SU-DHL-6 (cell line): ENCODE data around the gene HIVEP2.

ENCODE experiments used
- H2AFZ ChIP-seq: fragments of 200-600 bp; sonication (generic); 2 replicates; pipeline ENCODE4 v1.6.1; 2014; ENCODE audit warnings: low read depth, mild to moderate bottlenecking, moderate library complexity, mixed read lengths, antibody characterized with exemption, low read length; ENCODE audit not compliant: severe bottlenecking
- H3F3A ChIP-seq: fragments of 200-600 bp; shearing (Covaris generic); 2 replicates; pipeline ENCODE4 v1.6.0; 2016; ENCODE audit warnings: antibody characterized with exemption, mild to moderate bottlenecking; ENCODE audit not compliant: insufficient read depth
- H3K27ac ChIP-seq: fragments of 200-600 bp; sonication (generic); 2 replicates; pipeline ENCODE4 v1.5.1; 2016; ENCODE audit warnings: low read depth, mild to moderate bottlenecking, low read length, moderate library complexity, mixed read lengths
- H3K27me3 ChIP-seq: fragments of 200-600 bp; sonication (generic), shearing (Covaris generic); 2 replicates; pipeline ENCODE4 v1.6.0; 2014; ENCODE audit warnings: mild to moderate bottlenecking, low read length
- H3K36me3 ChIP-seq: fragments of 200-600 bp; sonication (generic); 2 replicates; pipeline ENCODE4 v1.6.1; 2014; ENCODE audit warnings: mild to moderate bottlenecking, low read length, mixed read lengths
- H3K4me2 ChIP-seq: fragments of 300-600, 200-600 bp; shearing (Covaris generic), sonication (generic); 2 replicates; pipeline ENCODE4 v1.6.0; 2014; ENCODE audit warnings: low read length, low read depth, mild to moderate bottlenecking; ENCODE audit not compliant: poor library complexity, severe bottlenecking
- H3K4me3 ChIP-seq: fragments of 200-600 bp; sonication (generic); 2 replicates; pipeline ENCODE4 v1.5.1; 2014; ENCODE audit warnings: antibody characterized with exemption, low read length, mild to moderate bottlenecking, mixed read lengths; ENCODE audit not compliant: insufficient read depth, poor library complexity, severe bottlenecking
- H3K79me2 ChIP-seq: fragments of 200-600 bp; sonication (generic); 2 replicates; pipeline ENCODE4 v1.6.1; 2014; ENCODE audit warnings: mild to moderate bottlenecking, low read length, moderate library complexity; ENCODE audit not compliant: insufficient read depth
- H3K9ac ChIP-seq: fragments of 200-600 bp; sonication (generic); 2 replicates; pipeline ENCODE4 v1.7.0; 2014; ENCODE audit warnings: mild to moderate bottlenecking, low read length
- H3K9me2 ChIP-seq: fragments of 200-600 bp; sonication (generic); replicated peaks from 2 replicates; pipeline ENCODE4 v1.6.1; 2014; ENCODE audit warnings: low read length; ENCODE audit not compliant: insufficient read depth
- H3K9me3 ChIP-seq: fragments of 200-600 bp; sonication (generic); 2 replicates; pipeline ENCODE4 v1.6.1; 2014; ENCODE audit warnings: low read length, mixed read lengths; ENCODE audit not compliant: insufficient read depth
- H4K20me1 ChIP-seq: fragments of 200-600 bp; sonication (generic); 2 replicates; pipeline ENCODE4 v1.6.1; 2014; ENCODE audit warnings: low read depth, mild to moderate bottlenecking, antibody characterized with exemption, low read length, moderate library complexity, mixed read lengths
- CTCF ChIP-seq: fragments of 200-600 bp; sonication (generic); IDR thresholded peaks from one replicate; pipeline ENCODE4 v1.5.1; 2017; ENCODE audit warnings: antibody characterized with exemption, mild to moderate bottlenecking, low read length, moderate library complexity; ENCODE audit not compliant: insufficient read depth, poor library complexity, severe bottlenecking
- EZH2phosphoT487 ChIP-seq: fragments of 200-600 bp; sonication (generic), shearing (Covaris generic); conservative IDR thresholded peaks from 2 replicates; pipeline ENCODE4 v1.6.1; 2018; ENCODE audit warnings: mild to moderate bottlenecking, antibody characterized with exemption, low read length, moderate library complexity, mixed read lengths

The HIVEP2 gene

GRCh38 chr6:142750998-142751397 lies 194.0 kb downstream of the HIVEP2 start:
- H2AFZ ChIP-seq = no peak overlapping the region
- TF ChIP-seq CTCF = no peak
- H3K4me3 ChIP-seq = no peak overlapping the region
- no peaks in the 10 kb centered on the region for H3K9me3 ChIP-seq
- no peaks in the 10 kb centered on the region for H3K79me2 ChIP-seq
- no peaks in the 10 kb centered on the region for H3K27me3 ChIP-seq
- no peaks in the 10 kb centered on the region for H3F3A ChIP-seq
- no peaks in the 10 kb centered on the region for H4K20me1 ChIP-seq
- no peaks in the 10 kb centered on the region for H3K9me2 ChIP-seq
- H3K27ac ChIP-seq = no peak overlapping the region
- H3K9ac ChIP-seq = no peak overlapping the region
- no peak overlapping the region for H3K4me2 ChIP-seq
- H3K36me3 ChIP-seq = no peaks in the 10 kb centered on the region; the same call in 1 of the 2 replicates

- H3K36me3 ChIP-seq = no peaks in the 10 kb centered on the region; the same call in 1 of the 2 replicates
- no peak overlapping the region for H3K9ac ChIP-seq
- no peaks in the 10 kb centered on the region for H3K9me2 ChIP-seq
- H3K9me3 ChIP-seq = no peaks in the 10 kb centered on the region
- no peaks in the 10 kb centered on the region for H3F3A ChIP-seq
- no peak overlapping the region for H3K4me3 ChIP-seq
- H3K4me2 ChIP-seq = no peak overlapping the region
- no peak overlapping the region for H3K27ac ChIP-seq
- no peaks in the 10 kb centered on the region for H4K20me1 ChIP-seq
- no peaks in the 10 kb centered on the region for H3K79me2 ChIP-seq
- TF ChIP-seq CTCF (no peak), EZH2phosphoT487 (no peak)
- no peaks in the 10 kb centered on the region for H3K27me3 ChIP-seq
- H2AFZ ChIP-seq = no peak overlapping the region
Observed at GRCh38 chr6:142749556-142749955, 195.4 kb downstream of the HIVEP2 start.

- Histone ChIP-seq H3K27ac (no peak overlapping the region), H3K79me2 (no peaks in the 10 kb centered on the region), H3K9ac (no peak overlapping the region), H3K4me3 (no peak overlapping the region), H2AFZ (no peak overlapping the region), H3F3A (no peaks in the 10 kb centered on the region), H4K20me1 (no peaks in the 10 kb centered on the region), H3K9me3 (no peaks in the 10 kb centered on the region), H3K4me2 (no peak overlapping the region), H3K9me2 (no peaks in the 10 kb centered on the region), H3K27me3 (no peaks in the 10 kb centered on the region), H3K36me3 (no peaks in the 10 kb centered on the region)
- no peak for TF ChIP-seq EZH2phosphoT487
- TF ChIP-seq CTCF = peak; percentile 30
Observed at GRCh38 chr6:142746524-142746923, 198.5 kb downstream of the HIVEP2 start.

- no peak overlapping the region for H2AFZ ChIP-seq
- H4K20me1 ChIP-seq = no peaks in the 10 kb centered on the region
- H3K79me2 ChIP-seq = no peaks in the 10 kb centered on the region
- no peak overlapping the region for H3K4me3 ChIP-seq
- H3K27ac ChIP-seq = no peak overlapping the region
- no peaks in the 10 kb centered on the region for H3K9me3 ChIP-seq
- H3K4me2 ChIP-seq = no peak overlapping the region
- no peaks in the 10 kb centered on the region for H3K9me2 ChIP-seq
- H3K27me3 ChIP-seq = no peaks in the 10 kb centered on the region
- H3K36me3 ChIP-seq = no peaks in the 10 kb centered on the region
- no peak overlapping the region for H3K9ac ChIP-seq
- TF ChIP-seq CTCF = no peak
- TF ChIP-seq EZH2phosphoT487 = no peak
- H3F3A ChIP-seq = no peaks in the 10 kb centered on the region
Observed at GRCh38 chr6:142744836-142745235, 200.1 kb downstream of the HIVEP2 start.
